Stimulated activated CD8-positive, alpha-beta memory T cell treated with anti-CD3 and anti-CD28 coated beads, Interleukin-2, amount 100 ng/mL, for 1 hour (primary cell): ENCODE data around the gene UBR1.
"Not testable (repeated sequence)": the region's sequence is repeated elsewhere in the genome, so short reads cannot be mapped to it uniquely, and the experiment has no call there.

Experiments used
- DNase-seq, 2 donors: peaks; one replicate each; pipeline ENCODE4 v3.0.0-alpha.2; 2020; ENCODE audit warnings: low read depth in 2 of 2

The UBR1 gene

DNA sequence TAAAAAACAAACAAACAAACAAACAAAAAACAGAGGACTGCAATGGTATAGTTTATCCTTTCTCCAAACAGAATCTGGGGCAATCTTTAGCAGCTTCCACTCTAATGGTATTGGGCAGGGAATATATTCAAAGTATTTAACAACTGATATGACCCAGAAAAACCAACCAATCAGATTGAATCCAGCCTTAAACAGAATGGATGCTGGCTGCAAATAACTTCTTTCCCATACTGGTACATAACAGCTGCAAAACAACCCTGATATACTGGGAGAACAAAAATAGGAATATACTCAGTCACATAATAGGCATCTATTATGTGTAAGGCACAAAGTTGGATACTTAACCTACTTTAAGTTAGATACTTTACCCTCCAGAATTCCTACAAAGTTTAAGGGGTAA lies 49.1 kb downstream of the UBR1 start:
- DNase-seq: no peak

GRCh38 chr15:43052860-43053259 lies 53.0 kb downstream of the UBR1 start:
- DNase-seq: no peak

DNA sequence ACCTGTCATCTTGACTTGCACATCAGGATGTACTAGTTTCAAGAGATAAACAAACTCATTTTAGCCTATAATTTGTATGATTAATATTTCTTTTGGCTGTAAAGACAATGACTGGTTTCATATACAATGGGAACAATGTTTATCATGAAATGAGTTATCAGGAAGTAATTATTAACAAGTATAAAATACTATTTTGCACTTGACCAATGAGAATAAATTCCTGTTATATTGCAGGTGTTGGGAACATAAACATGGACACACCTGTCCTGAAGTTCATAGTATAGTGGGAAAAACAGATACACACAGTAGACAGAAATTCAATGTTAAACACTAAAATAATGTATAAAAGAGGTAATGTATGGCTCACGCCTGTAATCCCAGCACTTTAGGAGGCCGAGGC lies 56.9 kb downstream of the UBR1 start:
- DNase-seq: no peak

- DNase-seq: no peak
These were observed 59.4 kb downstream of the UBR1 start for GRCh38 chr15:43046484-43046883.

- DNase-seq: no peak
These were observed 63.0 kb downstream of the UBR1 start for GRCh38 chr15:43042885-43043284.

DNA sequence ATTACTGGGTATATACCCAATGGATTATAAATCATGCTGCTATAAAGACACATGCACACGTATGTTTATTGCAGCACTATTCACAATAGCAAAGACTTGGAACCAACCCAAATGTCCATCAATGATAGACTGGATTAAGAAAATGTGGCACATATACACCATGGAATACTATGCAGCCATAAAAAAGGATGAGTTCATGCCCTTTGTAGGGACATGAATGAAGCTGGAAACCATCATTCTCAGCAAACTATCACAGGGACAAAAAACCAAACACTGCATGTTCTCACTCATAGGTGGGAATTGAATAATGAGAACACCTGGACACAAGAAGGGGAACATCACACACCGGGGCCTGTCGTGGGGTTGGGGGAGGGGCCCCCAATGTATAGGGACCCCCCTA lies 64.8 kb downstream of the UBR1 start:
- DNase-seq: not testable (repeated sequence)

- not testable (repeated sequence) for DNase-seq
These were observed 70.6 kb downstream of the UBR1 start for GRCh38 chr15:43035240-43035639.

GRCh38 chr15:43029476-43029875 lies 76.4 kb downstream of the UBR1 start:
- no peak for DNase-seq

DNA sequence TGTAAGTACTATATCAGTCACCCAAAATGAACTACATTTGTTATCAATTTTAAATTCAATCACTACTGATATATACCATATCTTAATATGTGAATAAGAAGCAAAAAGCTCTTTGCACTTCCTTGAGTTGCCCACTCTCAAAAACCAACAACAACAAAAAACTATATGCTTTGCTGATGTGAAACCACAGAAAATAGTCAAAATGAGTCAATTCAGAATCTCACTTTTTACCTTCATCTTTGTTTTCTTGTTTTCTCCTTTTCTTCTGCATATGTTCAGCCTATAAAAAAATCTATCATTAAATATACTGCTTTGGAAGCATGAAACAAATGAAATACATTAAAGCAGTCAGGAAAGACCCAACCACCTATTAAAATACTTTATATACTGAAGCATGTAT lies 80.7 kb downstream of the UBR1 start:
- no peak for DNase-seq

DNA sequence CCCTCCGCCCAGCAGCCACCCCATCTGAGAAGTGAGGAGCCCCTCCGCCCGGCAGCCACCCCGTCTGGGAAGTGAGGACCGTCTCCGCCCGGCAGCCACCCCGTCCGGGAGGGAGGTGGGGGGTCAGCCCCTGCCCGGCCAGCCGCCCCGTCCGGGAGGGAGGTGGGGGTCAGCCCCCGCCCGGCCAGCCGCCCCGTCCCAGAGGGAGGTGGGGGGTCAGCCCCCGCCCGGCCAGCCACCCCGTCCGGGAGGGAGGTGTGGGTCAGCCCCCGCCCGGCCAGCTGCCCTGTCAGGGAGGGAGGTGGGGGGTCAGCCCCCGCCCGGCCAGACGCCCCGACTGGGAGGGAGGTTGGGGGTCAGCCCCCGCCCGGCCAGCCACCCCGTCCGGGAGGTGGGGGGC lies 91.2 kb downstream of the UBR1 start:
- DNase-seq: not testable (repeated sequence)

DNA sequence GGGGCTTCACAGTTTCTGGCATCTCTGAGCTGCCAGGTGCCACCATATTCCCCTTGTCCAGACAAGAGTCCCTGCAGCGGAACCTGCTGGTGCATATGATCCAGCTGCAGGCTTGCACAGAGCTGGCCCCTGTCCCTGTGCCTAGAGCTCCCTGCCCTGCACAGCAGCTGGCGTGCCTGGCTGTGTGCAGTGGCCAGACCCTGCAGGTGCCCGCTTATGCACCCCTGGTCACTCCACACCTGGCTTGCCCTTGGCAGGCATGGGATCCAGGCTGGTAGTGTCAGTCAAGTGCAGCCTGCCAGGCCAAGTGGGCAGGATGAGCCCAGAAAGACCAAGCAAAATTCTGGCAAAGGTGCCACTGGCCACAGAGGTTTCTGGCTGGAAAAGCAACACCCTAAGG lies 96.6 kb downstream of the UBR1 start:
- DNase-seq: no peak

DNA sequence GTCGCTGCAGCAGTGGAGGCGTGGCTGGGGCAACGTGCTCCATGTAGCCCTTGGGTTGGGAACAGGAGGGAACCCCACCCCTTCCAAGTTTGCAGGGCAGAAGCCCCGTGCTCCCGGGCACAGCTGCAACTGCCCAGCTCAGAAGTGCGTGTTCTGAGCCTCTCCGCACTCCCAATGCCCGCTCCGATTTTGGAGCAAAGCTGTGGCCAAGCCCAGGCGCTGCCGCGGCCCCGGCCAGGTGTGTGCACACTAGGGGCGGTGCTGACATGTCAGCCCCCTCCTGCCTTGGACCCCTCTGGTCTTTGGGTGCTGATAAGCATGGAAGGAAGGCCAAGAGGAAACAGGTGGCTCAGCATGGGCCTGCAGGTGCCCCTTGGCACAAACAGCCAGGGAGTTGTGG lies 97.7 kb downstream of the UBR1 start:
- DNase-seq: no peak

DNA sequence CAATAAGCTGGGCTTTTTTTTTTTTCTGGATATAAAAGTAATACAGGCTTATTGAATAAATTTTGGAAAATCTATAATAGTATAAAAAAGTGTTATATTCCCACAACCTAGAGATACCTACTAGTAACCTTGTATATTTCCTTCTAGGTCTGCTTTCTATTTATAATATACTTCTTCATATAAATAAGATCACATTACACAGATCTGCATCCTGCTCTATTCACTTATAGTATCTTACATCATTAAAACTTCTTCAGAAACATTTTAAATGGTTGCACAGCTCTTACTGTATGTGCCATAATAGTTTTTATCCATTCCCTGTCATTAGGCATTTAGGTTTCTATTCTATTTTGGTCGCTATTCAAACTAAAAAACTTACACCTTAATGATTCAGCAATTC lies 98.3 kb downstream of the UBR1 start:
- no peak for DNase-seq

DNA sequence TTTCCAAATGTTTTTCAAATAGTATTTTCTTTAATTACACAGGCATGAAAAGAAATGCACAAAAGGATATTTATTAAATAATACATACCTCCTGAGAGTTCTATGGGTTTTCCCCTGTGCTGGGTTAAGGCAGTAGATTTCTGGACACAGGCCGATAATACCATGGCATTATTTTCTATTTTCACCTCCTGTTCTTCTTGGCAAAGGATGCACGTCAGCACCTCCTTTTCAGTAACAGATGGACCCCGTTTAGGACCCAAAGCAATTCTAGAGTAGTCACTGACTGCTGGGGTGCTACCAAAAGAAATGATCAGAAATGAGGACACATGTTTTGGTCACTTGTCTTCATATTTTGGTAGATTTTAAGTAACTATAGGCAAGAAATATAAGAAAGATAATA lies 98.8 kb downstream of the UBR1 start:
- DNase-seq: no peak

DNA sequence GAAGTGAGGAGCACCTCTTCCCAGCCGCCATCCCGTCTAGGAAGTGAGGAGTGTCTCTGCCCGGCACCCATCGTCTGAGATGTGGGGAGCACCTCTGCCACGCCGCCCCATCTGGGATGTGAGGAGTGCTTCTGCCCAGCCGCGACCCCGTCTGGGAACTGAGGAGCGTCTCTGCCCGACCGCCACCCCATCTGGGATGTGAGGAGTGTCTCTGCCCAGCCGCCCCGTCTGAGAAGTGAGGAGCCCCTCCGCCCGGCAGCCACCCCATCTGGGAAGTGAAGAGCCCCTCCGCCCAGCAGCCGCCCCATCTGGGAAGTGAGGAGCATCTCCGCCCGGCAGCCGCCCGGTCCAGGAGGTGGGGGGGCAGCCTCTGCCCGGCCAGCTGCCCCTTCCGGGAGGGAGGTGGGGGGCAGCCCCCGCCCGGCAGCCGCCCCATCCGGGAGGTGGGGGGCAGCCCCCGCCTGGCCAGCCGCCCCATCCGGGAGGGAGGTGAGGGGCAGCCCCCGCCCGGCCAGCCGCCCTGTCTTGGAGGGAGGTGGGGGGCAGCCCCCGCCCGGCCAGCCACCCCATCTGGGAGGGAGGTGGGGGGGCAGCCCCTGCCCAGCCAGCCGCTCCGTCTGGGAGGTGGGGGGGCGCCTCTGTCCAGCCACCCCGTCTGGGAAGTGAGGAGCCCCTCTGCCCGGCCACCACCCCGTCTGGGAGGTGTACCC lies 100.8 kb downstream of the UBR1 start:
- DNase-seq: not testable (repeated sequence)

DNA sequence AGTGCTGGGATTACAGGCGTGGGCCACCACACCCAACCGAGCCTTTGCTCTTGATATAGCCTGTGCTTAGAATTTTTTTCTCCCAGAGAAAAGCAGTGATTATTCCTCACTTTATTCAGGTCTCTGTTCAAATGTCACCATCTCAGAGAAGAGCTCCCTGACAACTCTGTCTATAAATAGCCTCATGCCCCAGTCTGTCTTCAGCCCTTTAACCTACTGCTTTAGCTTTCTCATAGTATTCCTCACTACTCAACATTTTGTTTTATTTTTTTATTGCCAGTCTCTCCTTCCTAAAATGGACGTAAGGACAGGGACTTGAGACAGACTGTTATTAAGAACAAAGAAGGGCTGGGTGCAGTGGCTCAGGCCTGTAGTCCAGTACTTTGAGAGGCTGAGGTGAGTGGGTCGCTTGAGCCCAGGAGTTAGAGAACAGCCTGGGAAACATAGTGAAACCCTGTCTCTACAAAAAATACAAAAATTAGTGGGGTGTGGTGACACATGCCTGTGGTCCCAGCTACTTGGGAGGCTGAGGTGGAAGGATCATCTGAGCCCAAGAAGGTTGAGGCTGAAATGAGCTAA lies 106.5 kb downstream of the UBR1 start:
- no peak for DNase-seq

DNA sequence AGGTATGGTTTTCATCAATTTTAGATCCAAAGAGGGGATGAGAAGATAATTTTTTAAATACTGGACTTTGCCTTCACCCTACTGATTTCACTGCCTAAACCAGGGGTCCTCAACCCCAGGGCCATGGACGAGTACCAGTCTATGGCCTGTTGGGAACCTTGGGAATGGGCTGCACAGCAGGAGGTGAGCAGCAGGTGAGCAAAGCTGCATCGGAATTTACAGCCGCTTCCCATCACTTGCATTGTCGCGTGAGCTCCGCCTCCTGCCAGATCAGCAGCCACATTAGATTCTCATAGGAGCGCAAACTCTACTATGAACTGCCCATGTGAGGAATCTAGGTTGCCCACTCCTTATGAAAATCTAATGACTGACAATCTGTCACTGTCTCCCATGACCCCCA lies 109.0 kb downstream of the UBR1 start:
- no peak for DNase-seq

- no peak for DNase-seq
These were observed 111.3 kb downstream of the UBR1 start for GRCh38 chr15:42994546-42994945.

GRCh38 chr15:42992626-42993025 lies 113.2 kb downstream of the UBR1 start:
- no peak for DNase-seq

DNA sequence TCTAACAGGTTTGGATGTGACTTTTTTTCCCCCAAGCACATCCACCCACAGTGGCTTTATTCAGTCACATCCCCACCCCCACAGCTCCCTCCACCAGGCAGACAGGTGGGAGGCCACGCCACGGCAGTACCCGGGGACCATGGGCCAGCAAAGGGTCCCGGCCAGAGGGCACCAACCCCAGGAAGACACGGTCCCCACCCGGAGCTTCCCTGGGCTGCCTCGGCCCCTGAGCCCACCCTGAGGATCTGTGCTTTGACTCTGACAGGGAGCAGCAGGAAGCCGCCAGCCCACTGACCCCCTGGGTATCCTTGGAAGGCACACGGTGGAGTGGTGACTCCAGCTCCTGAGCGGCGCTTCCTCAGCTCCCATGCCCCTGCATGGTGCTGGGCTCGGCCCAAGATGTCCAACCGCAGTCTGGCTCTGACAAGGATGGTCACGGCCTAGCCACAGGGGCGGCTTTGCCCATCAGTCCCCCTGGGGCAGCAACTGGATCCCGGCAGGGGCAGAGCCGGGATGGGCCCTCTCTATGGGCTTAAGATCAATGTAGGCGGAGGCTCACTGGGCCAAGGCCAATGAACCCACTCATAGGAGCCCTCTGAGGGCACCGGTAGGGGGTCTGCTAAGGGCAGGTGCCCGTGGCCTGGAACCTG lies 119.0 kb downstream of the UBR1 start:
- DNase-seq: no peak

GRCh38 chr15:42984493-42985034 lies 121.3 kb downstream of the UBR1 start:
- no peak for DNase-seq

- DNase-seq: not testable (repeated sequence)
These were observed 126.7 kb downstream of the UBR1 start for GRCh38 chr15:42979113-42979512.
